Liver (tissue), 9 donors: Measurements from ENCODE around the gene RASSF8. TPM values are rescaled to one million over a fixed set of nuclear protein-coding genes. Genes with fewer than 3 reads are reported as not detected.

Source experiments
- DNase-seq: peaks from one replicate; pipeline ENCODE4 v3.0.0-alpha.2; 2017; ENCODE audit warnings: low spot score
- H3K27ac ChIP-seq, 2 donors: one replicate each; pipeline ENCODE4 v1.7.0; 2013; ENCODE audit warnings: inconsistent platforms in 2 of 2, low read length in 2 of 2, control low read depth in 1 of 2, low read depth in 1 of 2, mild to moderate bottlenecking in 1 of 2
- H3K27me3 ChIP-seq, 4 donors: one replicate each; pipeline versions ENCODE4 v1.6.1 to v1.7.0; 2013; ENCODE audit warnings: low read length in 3 of 4, inconsistent platforms in 1 of 4, mild to moderate bottlenecking in 1 of 4, moderate library complexity in 1 of 4; ENCODE audit not compliant: control insufficient read depth in 4 of 4, insufficient read depth in 4 of 4
- H3K36me3 ChIP-seq, 4 donors: one replicate each; pipeline versions ENCODE4 v1.6.1 to v1.7.0; 2013; ENCODE audit warnings: low read length in 3 of 4, mild to moderate bottlenecking in 3 of 4, low read depth in 1 of 4, moderate library complexity in 1 of 4; ENCODE audit not compliant: control insufficient read depth in 4 of 4, insufficient read depth in 3 of 4
- H3K4me1 ChIP-seq, 4 donors: one replicate each; pipeline versions ENCODE4 v1.6.1 to v1.7.0; 2013; ENCODE audit warnings: low read length in 3 of 4, mild to moderate bottlenecking in 3 of 4, moderate library complexity in 1 of 4; ENCODE audit not compliant: control insufficient read depth in 4 of 4, insufficient read depth in 4 of 4
- H3K4me3 ChIP-seq, 3 donors: one replicate each; pipeline versions ENCODE4 v1.6.1 to v1.7.0; 2013; ENCODE audit warnings: low read length in 3 of 3, control low read depth in 1 of 3, low read depth in 1 of 3, mild to moderate bottlenecking in 1 of 3
- H3K9ac ChIP-seq, 2 donors: one replicate each; pipeline ENCODE4 v1.7.0; 2013; ENCODE audit warnings: low read length in 2 of 2, mild to moderate bottlenecking in 2 of 2, moderate library complexity in 2 of 2, control low read depth in 1 of 2, low read depth in 1 of 2
- H3K9me3 ChIP-seq, 4 donors: one replicate each; pipeline versions ENCODE4 v1.6.1 to v1.7.0; 2013; ENCODE audit warnings: low read length in 3 of 4; ENCODE audit not compliant: control insufficient read depth in 4 of 4
- CTCF ChIP-seq: fragments of 150-350 bp; IDR thresholded peaks from 2 replicates; pipeline ENCODE4 v1.5.1; 2017; ENCODE audit warnings: improper control_type of control experiment, low read depth, low read length; ENCODE audit not compliant: missing input control
- EGR1 ChIP-seq, 2 donors: IDR thresholded peaks; 2 replicates each; pipeline ENCODE4 v1.6.1; 2016 to 2018; ENCODE audit warnings: antibody characterized with exemption in 2 of 2, low read depth in 2 of 2
- FOXA1 ChIP-seq: IDR thresholded peaks from 2 replicates; pipeline ENCODE4 v1.6.1; 2016; ENCODE audit warnings: antibody characterized with exemption
- FOXA2 ChIP-seq: IDR thresholded peaks from 2 replicates; pipeline ENCODE4 v1.6.1; 2016; ENCODE audit warnings: antibody characterized with exemption
- HNF4G ChIP-seq: IDR thresholded peaks from 2 replicates; pipeline ENCODE4 v1.6.1; 2016; ENCODE audit warnings: antibody characterized with exemption
- MAX ChIP-seq: IDR thresholded peaks from 2 replicates; pipeline ENCODE4 v1.6.1; 2016; ENCODE audit warnings: antibody characterized with exemption
- NR2F2 ChIP-seq: IDR thresholded peaks from 2 replicates; pipeline ENCODE4 v1.6.1; 2016; ENCODE audit warnings: antibody characterized with exemption
- RAD21 ChIP-seq, 2 donors: IDR thresholded peaks; 2 replicates each; pipeline ENCODE4 v1.6.1; 2016; ENCODE audit warnings: antibody characterized with exemption in 2 of 2, mild to moderate bottlenecking in 2 of 2
- REST ChIP-seq: IDR thresholded peaks from 2 replicates; pipeline ENCODE4 v1.6.1; 2016; ENCODE audit warnings: antibody characterized with exemption, mild to moderate bottlenecking
- RXRA ChIP-seq, 2 donors: IDR thresholded peaks; 2 replicates each; pipeline ENCODE4 v1.6.1; 2017 to 2018; ENCODE audit warnings: antibody characterized with exemption in 2 of 2, mild to moderate bottlenecking in 1 of 2
- SP1 ChIP-seq: IDR thresholded peaks from 2 replicates; pipeline ENCODE4 v1.6.1; 2018; ENCODE audit warnings: antibody characterized with exemption, mild to moderate bottlenecking
- TAF1 ChIP-seq: conservative IDR thresholded peaks from 2 replicates; pipeline ENCODE4 v1.6.1; 2016; ENCODE audit warnings: antibody characterized with exemption, mild to moderate bottlenecking
- YY1 ChIP-seq: IDR thresholded peaks from 2 replicates; pipeline ENCODE4 v1.6.1; 2016; ENCODE audit warnings: antibody characterized with exemption, mild to moderate bottlenecking
- ZBTB33 ChIP-seq: IDR thresholded peaks from 2 replicates; pipeline ENCODE4 v1.6.1; 2016; ENCODE audit warnings: antibody characterized with exemption
- WGBS: extraction: QIAGEN DNeasy Blood & Tissue Kit; methylation state at CpG from one replicate; pipeline ENCODE4 v1.1.7; 2013; 5-methylcytosine and 5-hydroxymethylcytosine counted together
- polyA plus RNA-seq, 2 donors: library from polyadenylated mRNA; stranded (reverse) in 1 of 2; unstranded in 1 of 2; fragments of 200-250 nt in 1 of 2; fragments of >200 nt in 1 of 2; fragmentation: Nextera tagmentation in 1 of 2; extraction: Ambion mirVana in 1 of 2; gene quantifications; one replicate each; pipeline versions ENCODE4 v1.2.1 to v1.2.3, GENCODE V29; 2013 to 2015
- total RNA-seq, 2 donors: library from RNA; depleted of rRNA; stranded (reverse); fragments of >200 nt; gene quantifications; one replicate each; pipeline ENCODE4 v1.2.3, GENCODE V29; 2014
- donor health status: healthy.
- donor health status: healthy.
- donor health status: healthy.
- donor health status: healthy.
- donor health status: healthy.

The RASSF8 gene
- total and polyA plus RNA-seq, 4 donors = 1.7 to 9.4 (median 3.3) TPM

- Histone ChIP-seq H3K36me3 (no peaks in the 10 kb centered on the region), H3K9ac (no peak overlapping the region), H3K4me3 (no peak overlapping the region), H3K4me1 (no peaks in the 10 kb centered on the region), H3K27me3 (no peaks in the 10 kb centered on the region), H3K27ac (no peak overlapping the region), H3K9me3 (no peaks in the 10 kb centered on the region)
- no peak for TF ChIP-seq NR2F2
- TF ChIP-seq HNF4G = no peak
- TF ChIP-seq SP1 = no peak
- TF ChIP-seq YY1 = no peak
- TF ChIP-seq FOXA2 = no peak
- no peak for TF ChIP-seq ZBTB33
- TF ChIP-seq EGR1 (IDR thresholded peaks at IDR 0.05; ENCODE audit: low read depth in 2 of 2) = no peak
- TF ChIP-seq MAX = no peak
- TF ChIP-seq REST = no peak
- TF ChIP-seq RXRA (IDR thresholded peaks at IDR 0.05) = no peak
- TF ChIP-seq CTCF = no peak
- WGBS = 96% methylated on average over 2 of the region's 2 CpGs
- DNase-seq = no peak
These were observed 37.4 kb downstream of the RASSF8 start for GRCh38 chr12:25995906-25996305.

- no peak overlapping the region for H3K4me3 ChIP-seq
- H3K27ac ChIP-seq = no peak overlapping the region
- no peaks in the 10 kb centered on the region for H3K36me3 ChIP-seq
- no peak overlapping the region for H3K9ac ChIP-seq
- no peaks in the 10 kb centered on the region for H3K9me3 ChIP-seq
- WGBS = 98% methylated on average over 1 of the region's 1 CpG
- TF ChIP-seq NR2F2 = no peak
- TF ChIP-seq YY1 = no peak
- no peak for TF ChIP-seq RAD21 (IDR thresholded peaks at IDR 0.05)
- TF ChIP-seq FOXA1 = no peak
- TF ChIP-seq ZBTB33 = no peak
- no peak for TF ChIP-seq CTCF
- no peak for TF ChIP-seq TAF1
- TF ChIP-seq HNF4G = no peak
- DNase-seq = no peak
- H3K4me1 ChIP-seq = no peaks in the 10 kb centered on the region
- H3K27me3 ChIP-seq = no peaks in the 10 kb centered on the region
These were observed 38.2 kb downstream of the RASSF8 start for GRCh38 chr12:25996677-25997076.
